ENCODE data around the gene SLC39A6.

- no peak for TF ChIP-seq CTCF (optimal IDR thresholded peaks at IDR 0.05 in 1 of 3, IDR thresholded peaks at IDR 0.05 in 1 of 3, conservative IDR thresholded peaks at IDR 0.05 in 1 of 3; ENCODE audit: extremely low read depth in 1 of 3, insufficient read depth in 2 of 3, low read length in 3 of 3)
- TF ChIP-seq EZH2 (IDR thresholded peaks at IDR 0.05; ENCODE audit: low read length), result no peak
Observed at GRCh38 chr18:36078751-36079529, 50.2 kb downstream of the SLC39A6 start.
